Brain microvascular endothelial cell (primary cell): ENCODE measurements around the gene DPM2.

Experiments
- DNase-seq: peaks from one replicate; pipeline ENCODE4 v3.0.0-alpha.2; 2020
- H3K27ac ChIP-seq: fragments of 250-450 bp; sonication (Bioruptor Pico); 2 replicates; pipeline ENCODE4 v1.5.1; 2020; ENCODE audit warnings: mild to moderate bottlenecking, moderate library complexity
- H3K27me3 ChIP-seq: fragments of 250-450 bp; sonication (Bioruptor Pico); replicated peaks from 2 replicates; pipeline ENCODE4 v1.5.1; 2020; ENCODE audit warnings: mild to moderate bottlenecking
- H3K36me3 ChIP-seq: fragments of 250-450 bp; sonication (Bioruptor Pico); replicated peaks from 2 replicates; pipeline ENCODE4 v1.5.1; 2020; ENCODE audit warnings: mild to moderate bottlenecking
- H3K4me3 ChIP-seq: 2 replicates; pipeline ENCODE4 v1.5.1; 2011; ENCODE audit warnings: low read depth, mild to moderate bottlenecking, control low read depth, low read length, moderate library complexity
- in situ Hi-C: cut with HindIII; loops from 2 replicates; pipeline ENCODE4 v1.10.0; 2017; ENCODE audit warnings: low sequenced_read_pairs, low pct_ligation_motif_present
- TF ChIP-seq, protein P1 (sequence below): IDR thresholded peaks from 2 replicates; pipeline ENCODE4 v1.5.1; 2011; ENCODE audit warnings: low read depth, mild to moderate bottlenecking, moderate library complexity, low read length, control low read depth, inconsistent platforms; ENCODE audit errors: missing control alignments

DPM2 gene, protein sequence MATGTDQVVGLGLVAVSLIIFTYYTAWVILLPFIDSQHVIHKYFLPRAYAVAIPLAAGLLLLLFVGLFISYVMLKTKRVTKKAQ

DNA sequence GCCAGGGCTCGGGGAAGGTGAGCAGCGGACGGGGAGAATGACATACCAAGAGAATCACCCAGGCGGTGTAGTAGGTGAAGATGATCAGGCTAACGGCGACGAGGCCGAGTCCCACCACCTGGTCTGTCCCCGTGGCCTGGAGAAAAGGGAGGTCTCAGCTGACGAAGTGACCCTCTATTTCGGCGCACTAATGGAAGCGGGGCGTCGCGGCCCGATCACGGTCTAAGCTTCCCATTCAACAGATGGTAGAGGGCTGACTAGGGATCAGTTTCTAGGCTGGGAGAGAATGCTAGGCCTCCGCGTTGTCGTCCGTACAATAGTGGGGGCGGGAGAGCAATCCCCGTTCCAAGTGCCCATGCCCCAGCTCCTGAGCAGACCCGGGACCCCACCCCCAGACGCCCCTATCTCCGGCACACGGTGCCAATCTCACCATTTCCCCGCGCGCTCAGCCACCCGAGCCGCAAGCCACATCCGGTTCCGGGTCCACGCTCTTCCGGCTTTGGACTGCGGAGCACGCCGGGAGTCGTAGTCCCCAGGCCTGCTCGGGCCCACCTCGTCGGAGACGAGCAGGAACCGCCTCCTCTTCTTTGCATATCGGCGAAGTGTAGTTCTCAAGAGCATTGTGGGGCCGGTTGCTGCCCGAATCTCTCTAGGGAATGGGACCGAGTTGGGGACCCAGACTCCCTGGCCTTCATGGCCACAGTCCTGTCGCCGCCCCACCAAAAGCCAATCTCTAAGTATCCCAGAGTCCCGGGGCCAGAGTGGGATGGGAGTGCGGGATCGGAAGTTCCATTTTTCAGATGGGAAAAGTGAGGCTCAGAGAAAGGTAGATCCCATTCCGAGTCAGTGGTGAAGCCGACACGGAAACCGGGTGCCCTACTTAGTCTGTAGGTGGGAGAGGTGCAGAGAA is at the start of gene DPM2:
Gene DPM2 (minus strand): TSS at position 467 of the 910 bp plus-strand sequence. CDS start 34 bp downstream, at position 433.
- peak; percentile 72 for DNase-seq
- TF ChIP-seq, protein P1, sequence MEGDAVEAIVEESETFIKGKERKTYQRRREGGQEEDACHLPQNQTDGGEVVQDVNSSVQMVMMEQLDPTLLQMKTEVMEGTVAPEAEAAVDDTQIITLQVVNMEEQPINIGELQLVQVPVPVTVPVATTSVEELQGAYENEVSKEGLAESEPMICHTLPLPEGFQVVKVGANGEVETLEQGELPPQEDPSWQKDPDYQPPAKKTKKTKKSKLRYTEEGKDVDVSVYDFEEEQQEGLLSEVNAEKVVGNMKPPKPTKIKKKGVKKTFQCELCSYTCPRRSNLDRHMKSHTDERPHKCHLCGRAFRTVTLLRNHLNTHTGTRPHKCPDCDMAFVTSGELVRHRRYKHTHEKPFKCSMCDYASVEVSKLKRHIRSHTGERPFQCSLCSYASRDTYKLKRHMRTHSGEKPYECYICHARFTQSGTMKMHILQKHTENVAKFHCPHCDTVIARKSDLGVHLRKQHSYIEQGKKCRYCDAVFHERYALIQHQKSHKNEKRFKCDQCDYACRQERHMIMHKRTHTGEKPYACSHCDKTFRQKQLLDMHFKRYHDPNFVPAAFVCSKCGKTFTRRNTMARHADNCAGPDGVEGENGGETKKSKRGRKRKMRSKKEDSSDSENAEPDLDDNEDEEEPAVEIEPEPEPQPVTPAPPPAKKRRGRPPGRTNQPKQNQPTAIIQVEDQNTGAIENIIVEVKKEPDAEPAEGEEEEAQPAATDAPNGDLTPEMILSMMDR: no peak
- Histone ChIP-seq H3K27me3 (no peaks in the 10 kb centered on the region), H3K27ac (peak within 1 kb of the TSS; percentile 75), H3K36me3 (peaks cover 10% of the 10 kb centered on the region), H3K4me3 (peak within 1 kb of the TSS; percentile 93)
- in situ Hi-C loops: no loop called here

DNA sequence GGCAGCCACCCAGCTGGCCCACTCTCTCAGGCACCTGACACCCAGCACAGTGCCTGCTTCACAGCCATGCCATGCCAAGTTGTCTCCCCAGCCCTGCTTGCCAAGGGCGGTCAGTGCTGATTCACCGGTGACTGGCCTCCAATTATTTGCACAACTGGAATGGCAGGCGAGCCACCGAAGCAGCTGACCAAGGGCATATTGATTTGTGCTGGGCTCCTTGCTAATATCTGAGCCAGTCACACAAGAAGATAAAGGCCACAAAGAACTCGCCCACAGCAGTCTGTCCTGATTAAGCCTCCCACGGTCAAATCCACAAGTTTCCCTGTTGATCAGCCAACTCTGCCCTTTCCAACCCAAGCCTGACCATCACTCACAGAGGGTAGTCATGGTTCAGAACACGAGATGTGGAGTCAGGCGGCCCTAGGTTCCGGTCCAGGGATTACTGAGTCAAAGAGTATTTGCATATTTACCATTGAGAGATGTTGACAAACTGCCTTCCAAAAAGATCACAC is 49.5 kb upstream of the DPM2 start:
- Histone ChIP-seq H3K27ac (no peak overlapping the region), H3K4me3 (no peak overlapping the region), H3K27me3 (no peaks in the 10 kb centered on the region), H3K36me3 (no peaks in the 10 kb centered on the region)
- in situ Hi-C loops: no loop called here
- DNase-seq: no peak
- TF ChIP-seq, protein P1: no peak

DNA sequence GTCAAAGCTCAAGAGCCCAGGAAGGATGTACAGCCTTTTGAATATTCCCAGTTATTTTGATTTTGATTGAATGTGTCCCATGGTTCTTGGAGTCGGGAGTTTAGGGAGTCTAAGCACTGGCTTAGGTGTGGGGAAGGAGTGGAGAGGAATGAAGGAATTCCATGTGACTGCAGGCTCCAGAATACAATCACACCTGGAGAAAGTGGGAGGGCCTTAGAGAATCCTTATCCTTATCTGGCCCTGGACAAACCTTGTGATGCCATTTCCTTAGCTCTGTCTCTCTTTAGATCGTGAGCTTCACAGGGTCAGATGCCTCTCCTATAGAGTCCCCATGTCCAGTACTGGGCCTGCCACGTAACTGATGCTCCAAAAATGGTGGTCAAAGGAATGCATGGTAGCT is 47.4 kb upstream of the DPM2 start:
- TF ChIP-seq, protein P1: no peak
- no peaks in the 10 kb centered on the region for H3K27me3 ChIP-seq
- in situ Hi-C loops: no loop called here
- no peak for DNase-seq
- no peak overlapping the region for H3K27ac ChIP-seq
- H3K36me3 ChIP-seq: no peaks in the 10 kb centered on the region
- no peak overlapping the region for H3K4me3 ChIP-seq

DNA sequence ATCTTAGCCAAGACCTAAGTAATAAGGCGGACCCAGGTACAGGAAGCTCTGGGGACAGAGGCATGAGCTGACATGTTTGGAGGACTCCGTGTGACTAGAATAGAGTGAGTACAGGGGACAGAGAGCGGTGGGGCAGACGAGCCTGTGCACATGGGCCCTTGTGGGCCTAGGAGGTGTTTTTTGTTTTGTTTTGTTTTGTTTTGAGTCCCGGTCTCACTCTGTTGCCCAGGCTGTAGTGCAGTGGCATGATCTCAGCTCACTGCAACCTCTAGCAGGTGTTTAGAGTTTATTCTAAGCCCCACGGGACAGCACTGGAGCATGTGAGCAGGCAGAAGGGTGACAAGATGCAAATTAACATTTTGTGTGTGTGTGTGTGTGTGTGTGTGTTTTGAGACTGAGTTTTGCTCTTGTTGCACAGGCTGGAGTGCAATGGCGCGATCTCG is 46.2 kb upstream of the DPM2 start:
- no peak overlapping the region for H3K27ac ChIP-seq
- TF ChIP-seq, protein P1: no peak
- no peaks in the 10 kb centered on the region for H3K27me3 ChIP-seq
- in situ Hi-C loops: no loop called here
- H3K4me3 ChIP-seq: no peak overlapping the region
- DNase-seq: no peak
- no peaks in the 10 kb centered on the region for H3K36me3 ChIP-seq

DNA sequence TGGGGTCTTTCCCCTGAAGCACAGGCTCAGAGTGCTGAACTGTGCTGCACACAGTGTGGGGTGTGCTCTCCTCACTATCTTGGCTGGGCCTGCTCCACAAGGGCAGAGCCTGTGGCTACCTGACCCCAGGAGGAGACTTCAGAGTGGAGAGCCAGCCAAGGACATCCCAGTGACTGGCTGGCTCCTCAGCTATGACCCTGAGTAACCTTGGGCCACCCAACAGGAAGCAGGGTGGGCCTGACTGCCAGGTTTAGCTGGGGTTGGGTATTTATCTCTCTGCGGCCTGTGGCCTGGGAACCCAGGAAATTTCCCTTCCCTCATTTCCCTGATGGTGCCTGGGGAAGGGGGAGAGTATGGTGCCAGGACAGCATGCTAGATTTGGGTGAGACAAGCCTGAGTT is 45.3 kb upstream of the DPM2 start:
- no peaks in the 10 kb centered on the region for H3K36me3 ChIP-seq

More for the DNA sequence above, 45.3 kb upstream of the DPM2 start:
- TF ChIP-seq, protein P1: no peak
- in situ Hi-C loops: no loop called here
- Histone ChIP-seq H3K4me3 (no peak overlapping the region), H3K27me3 (no peaks in the 10 kb centered on the region), H3K27ac (no peak overlapping the region)
- DNase-seq: no peak
